ENCODE measurements around the gene ARID1A. TPM values are rescaled to one million over a fixed set of nuclear protein-coding genes. Genes with fewer than 3 reads are reported as not detected.

The ARID1A gene
- total RNA-seq, 1 donor from 2014 or later = 160 TPM

GRCh38 chr1:26692211-26692792 is 3.5 kb upstream of the ARID1A start:
- Mint-ChIP-seq H3K27ac (peak overlapping the region; percentile 100), H3K27me3 (ENCODE audit: low read depth) (no peaks in the 10 kb centered on the region), H3K9me3 (no peaks in the 10 kb centered on the region), H3K4me3 (peak overlapping the region; percentile 89), H3K36me3 (no peaks in the 10 kb centered on the region), H3K4me1 (peaks cover 46% of the 10 kb centered on the region)
- TF ChIP-seq CTCF (IDR thresholded peaks at IDR 0.05; ENCODE audit: unreplicated experiment) = no peak
- peak; percentile 62 to 74 for DNase-seq (ENCODE audit: low spot score in 2 of 2, unreplicated experiment in 2 of 2)

- peaks cover 42% of the 10 kb centered on the region for H3K4me1 Mint-ChIP-seq
- TF ChIP-seq CTCF (IDR thresholded peaks at IDR 0.05; ENCODE audit: unreplicated experiment) = no peak
- no peaks in the 10 kb centered on the region for H3K27me3 Mint-ChIP-seq (ENCODE audit: low read depth)
- no peaks in the 10 kb centered on the region for H3K36me3 Mint-ChIP-seq
- DNase-seq (ENCODE audit: low spot score in 2 of 2, unreplicated experiment in 2 of 2) = peak; percentile 70 to 88
- H3K27ac Mint-ChIP-seq = peak overlapping the region; percentile 100
- H3K9me3 Mint-ChIP-seq = no peaks in the 10 kb centered on the region
- H3K4me3 Mint-ChIP-seq = peak overlapping the region; percentile 89
Observed at GRCh38 chr1:26692793-26693490, 2.9 kb upstream of the ARID1A start.

- no peak for DNase-seq (ENCODE audit: low spot score in 2 of 2, unreplicated experiment in 2 of 2)
- H3K27ac Mint-ChIP-seq = peak overlapping the region; percentile 100
- H3K27me3 Mint-ChIP-seq (ENCODE audit: low read depth) = no peaks in the 10 kb centered on the region
- H3K4me3 Mint-ChIP-seq = peak overlapping the region; percentile 89
- TF ChIP-seq CTCF (IDR thresholded peaks at IDR 0.05; ENCODE audit: unreplicated experiment) = no peak
- H3K36me3 Mint-ChIP-seq = no peaks in the 10 kb centered on the region
- H3K4me1 Mint-ChIP-seq = peaks cover 42% of the 10 kb centered on the region
- no peaks in the 10 kb centered on the region for H3K9me3 Mint-ChIP-seq
Observed at GRCh38 chr1:26693599-26694572, 1.9 kb upstream of the ARID1A start.

- no peaks in the 10 kb centered on the region for H3K36me3 Mint-ChIP-seq
- no peak for TF ChIP-seq CTCF (IDR thresholded peaks at IDR 0.05; ENCODE audit: unreplicated experiment)
- peak overlapping the region; percentile 100 for H3K27ac Mint-ChIP-seq
- peaks cover 42% of the 10 kb centered on the region for H3K4me1 Mint-ChIP-seq
- DNase-seq (ENCODE audit: low spot score in 2 of 2, unreplicated experiment in 2 of 2) = no peak
- H3K27me3 Mint-ChIP-seq (ENCODE audit: low read depth) = no peaks in the 10 kb centered on the region
- no peaks in the 10 kb centered on the region for H3K9me3 Mint-ChIP-seq
- peak overlapping the region; percentile 89 for H3K4me3 Mint-ChIP-seq
Observed at GRCh38 chr1:26694638-26695355, 1.0 kb upstream of the ARID1A start.

- Mint-ChIP-seq H3K4me3 (peak overlapping the region; percentile 64), H3K27ac (no peak overlapping the region), H3K27me3 (ENCODE audit: low read depth) (no peaks in the 10 kb centered on the region), H3K4me1 (peaks cover 34% of the 10 kb centered on the region), H3K36me3 (no peaks in the 10 kb centered on the region), H3K9me3 (no peaks in the 10 kb centered on the region)
- DNase-seq (ENCODE audit: low spot score in 2 of 2, unreplicated experiment in 2 of 2) = peak; percentile 30 to 53
- no peak for TF ChIP-seq CTCF (IDR thresholded peaks at IDR 0.05; ENCODE audit: unreplicated experiment)
Observed at GRCh38 chr1:26696119-26696653, 371 bp downstream of the ARID1A start.

All from mesothelial cell of epicardium (in vitro differentiated cells).